Stimulated activated CD8-positive, alpha-beta memory T cell treated with anti-CD3 and anti-CD28 coated beads, Interleukin-12 subunit alpha, Interleukin-12 subunit beta, amount 100 ng/mL, for 24 hours (primary cell): Measurements from ENCODE around the gene NUMA1.

ENCODE experiments used
- DNase-seq: peaks from one replicate; pipeline ENCODE4 v3.0.0-alpha.2; 2020; ENCODE audit errors: extremely low read depth

NUMA1 gene

GRCh38 chr11:71962428-71963038 lies 117.8 kb downstream of the NUMA1 start:
- DNase-seq = no peak

DNA sequence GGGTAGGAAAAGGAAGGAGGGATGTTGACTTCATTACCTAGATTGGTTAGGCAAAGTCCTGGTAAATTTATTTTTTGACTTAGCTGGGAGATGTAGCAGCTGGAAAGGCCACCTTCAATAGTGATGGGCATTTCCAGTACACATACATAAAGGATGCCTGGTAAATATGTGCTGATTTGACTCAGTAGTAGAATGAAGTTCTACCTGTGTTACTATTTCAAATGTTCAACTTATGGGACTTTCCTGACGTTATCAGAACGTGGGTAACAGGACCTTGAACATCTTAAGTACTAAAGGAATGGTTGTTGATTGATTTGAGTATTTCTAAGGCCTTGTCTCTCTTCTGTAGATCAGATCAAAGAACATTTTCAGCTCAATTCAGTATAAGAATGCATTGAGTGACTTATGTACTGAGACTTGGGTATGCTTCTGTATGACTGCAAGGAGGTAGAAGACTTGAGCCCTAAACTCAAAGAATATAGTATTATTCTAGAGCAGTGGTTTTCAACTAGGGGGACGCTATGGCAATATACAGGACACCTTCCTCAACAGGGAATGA lies 124.4 kb downstream of the NUMA1 start:
- no peak for DNase-seq
